Hypothalamus (tissue), 51 donors: ENCODE results near the gene DLG5.
A peak's percentile ranks its signal among the peaks of the same experiment; 100 is the strongest.
"Not testable (repeated sequence)": the region's sequence is repeated elsewhere in the genome, so short reads cannot be mapped to it uniquely, and the experiment has no call there.

ENCODE experiments used
- DNase-seq, 51 donors: peaks; one replicate each; lab custom pipeline; 2025; lab: John Stamatoyannopoulos, UW

Gene DLG5

DNA sequence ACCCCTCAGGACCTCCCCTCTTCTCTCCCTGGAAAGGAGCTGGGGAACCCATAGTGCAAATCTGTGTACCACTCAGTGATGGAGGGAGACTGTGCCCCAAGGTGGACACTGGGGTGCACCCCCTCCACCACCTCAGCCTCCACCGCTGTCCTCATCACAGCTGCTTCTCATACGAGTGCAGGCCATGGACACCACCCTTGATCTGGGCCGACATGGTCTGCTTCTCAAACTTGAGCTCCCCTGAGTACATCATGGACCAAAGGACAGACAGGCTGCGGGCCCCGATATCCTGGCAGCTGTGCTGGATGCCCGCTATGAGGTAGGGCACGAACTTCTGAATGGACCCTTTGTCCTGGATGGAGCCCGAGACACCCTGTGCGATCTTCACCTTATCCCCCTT lies 146.4 kb downstream of the DLG5 start:
- no peak for DNase-seq

GRCh38 chr10:77776487-77776886 lies 150.1 kb downstream of the DLG5 start:
- DNase-seq = no peak

DNA sequence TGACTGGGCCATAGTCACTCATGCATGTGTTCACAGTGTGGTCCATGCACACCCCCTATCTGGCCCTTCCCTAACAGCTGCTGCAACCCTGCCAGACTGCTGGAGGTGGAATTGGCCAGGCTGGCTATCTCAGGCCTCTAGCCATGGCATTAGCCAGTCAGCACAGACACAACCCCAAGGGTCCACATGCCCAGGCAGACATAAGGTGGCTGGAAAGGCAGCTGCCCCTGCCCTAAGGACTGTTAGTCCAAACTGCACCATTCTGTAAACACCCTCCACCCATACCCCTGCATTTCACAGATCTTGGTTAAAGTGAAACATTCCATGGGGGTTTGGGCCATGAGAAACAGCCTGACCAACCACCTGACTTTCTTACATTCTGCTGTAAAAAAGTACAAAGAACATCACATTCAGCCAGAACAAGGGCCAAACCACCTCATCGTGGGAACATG lies 151.6 kb downstream of the DLG5 start:
- DNase-seq = no peak

DNA sequence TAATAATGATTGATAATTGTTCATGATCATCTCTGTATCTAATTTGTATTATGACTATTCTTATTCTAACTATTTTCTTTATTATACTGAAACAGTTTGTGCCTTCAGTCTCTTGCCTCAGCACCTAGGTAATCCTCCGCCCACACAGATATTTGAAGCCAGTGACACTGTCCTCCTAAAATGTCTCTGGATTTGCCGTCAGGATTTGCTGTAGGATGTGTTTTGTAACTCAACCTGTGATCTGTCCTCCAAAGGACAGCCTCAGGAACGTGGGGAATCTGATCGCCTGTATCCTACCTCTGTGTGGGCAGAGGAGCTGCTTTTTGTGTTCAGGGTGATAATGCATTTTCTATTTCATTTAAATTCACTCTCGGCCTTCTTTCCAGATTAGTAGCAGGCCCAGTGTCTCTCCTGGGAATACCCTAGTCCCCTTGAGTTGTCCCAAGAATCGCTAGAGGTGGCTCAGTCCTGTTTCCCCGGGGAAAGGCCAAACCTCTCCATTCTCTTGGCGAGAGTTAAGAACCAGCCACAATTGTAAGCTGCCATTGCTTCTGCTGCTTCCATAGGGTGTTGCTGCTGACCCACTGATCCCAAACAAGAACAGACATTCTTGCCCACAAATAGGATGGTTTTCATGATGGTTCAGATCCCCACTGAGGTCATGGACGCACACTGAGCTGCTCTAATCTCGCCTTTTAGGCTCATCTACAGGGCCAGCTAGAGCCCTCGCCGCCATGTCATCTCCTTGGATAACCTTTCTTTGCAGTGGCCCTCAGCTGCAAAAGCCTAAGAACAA lies 152.7 kb downstream of the DLG5 start:
- DNase-seq = no peak

- not testable (repeated sequence) for DNase-seq
Measured at GRCh38 chr10:77772852-77773600, 153.5 kb downstream of the DLG5 start.

DNA sequence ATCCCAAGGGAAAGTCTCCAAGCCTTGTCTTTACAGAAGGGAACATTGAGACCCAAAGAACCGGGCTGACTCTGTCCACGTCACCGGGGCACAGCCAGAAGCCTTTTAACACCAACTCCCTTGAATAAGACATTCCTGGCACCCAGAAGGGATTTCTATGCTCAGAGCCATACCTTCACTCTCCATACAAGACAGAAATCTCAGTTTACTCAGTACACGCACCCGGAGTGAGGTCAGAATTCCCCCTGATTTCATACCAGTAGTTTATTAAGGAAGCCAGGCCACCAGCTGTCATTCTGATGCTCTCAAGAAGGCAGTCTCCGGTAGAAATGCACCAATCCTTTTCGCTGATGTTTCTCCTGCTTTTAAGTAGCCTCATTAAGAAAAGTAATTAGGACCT lies 154.7 kb downstream of the DLG5 start:
- no peak for DNase-seq

GRCh38 chr10:77771450-77771849 lies 155.1 kb downstream of the DLG5 start:
- DNase-seq = no peak

DNA sequence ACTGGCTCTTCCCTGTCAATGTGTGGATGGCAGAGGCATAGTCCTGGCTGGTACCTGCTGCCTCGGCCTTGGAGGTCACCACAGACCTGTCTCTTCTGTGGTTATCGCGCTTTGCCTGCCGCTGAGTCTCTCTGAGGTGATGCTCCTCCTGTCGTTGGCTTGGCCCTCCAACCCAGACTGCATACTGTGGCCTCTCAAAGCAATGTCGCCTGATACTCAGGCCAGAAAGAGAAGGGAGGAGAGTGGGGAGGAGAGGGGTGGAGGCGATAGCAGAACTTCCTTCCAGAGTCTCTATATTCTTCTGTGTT lies 155.7 kb downstream of the DLG5 start:
- no peak for DNase-seq

DNA sequence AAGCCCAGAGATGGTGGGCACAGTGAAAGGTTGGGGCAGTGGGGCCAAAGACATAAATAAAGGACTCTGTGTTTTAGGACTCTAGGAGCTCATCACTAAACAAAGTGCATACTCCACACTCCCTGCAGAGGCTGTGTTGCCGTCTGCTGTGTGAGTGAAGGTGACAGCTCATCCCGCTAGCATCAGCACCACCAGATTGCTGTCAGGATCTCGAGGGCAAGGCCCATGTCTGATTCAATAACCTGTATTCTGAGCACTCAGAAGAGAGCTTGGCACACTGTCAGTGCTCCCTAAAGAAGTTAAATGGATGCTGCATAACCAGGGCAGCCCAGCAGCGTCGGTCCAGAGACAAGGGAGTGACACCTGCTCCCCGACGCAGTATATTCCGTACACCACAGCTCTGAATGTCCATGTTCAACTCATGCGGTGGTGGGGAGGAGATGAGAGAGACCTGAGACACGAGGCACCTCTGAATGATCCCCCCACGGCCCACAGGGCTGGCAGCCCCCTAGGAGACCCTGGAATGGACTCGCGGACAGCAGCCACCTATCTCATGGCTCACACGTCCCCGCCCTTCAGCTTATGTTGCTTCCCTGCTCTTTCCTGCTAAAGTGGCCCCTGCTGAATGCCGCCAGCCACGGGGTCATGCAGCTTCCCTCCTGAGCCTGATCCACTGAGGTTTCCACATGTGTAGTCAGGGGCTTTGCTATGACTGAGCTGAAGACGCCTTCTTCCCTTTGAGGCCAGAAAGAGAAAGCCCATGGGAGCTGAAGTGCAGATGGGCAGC lies 156.3 kb downstream of the DLG5 start:
- no peak for DNase-seq

GRCh38 chr10:77768039-77768438 lies 158.5 kb downstream of the DLG5 start:
- DNase-seq = no peak

GRCh38 chr10:77763453-77764430 lies 162.8 kb downstream of the DLG5 start:
- peak in 2 of 51 donors; percentile 8 to 11 for DNase-seq

DNA sequence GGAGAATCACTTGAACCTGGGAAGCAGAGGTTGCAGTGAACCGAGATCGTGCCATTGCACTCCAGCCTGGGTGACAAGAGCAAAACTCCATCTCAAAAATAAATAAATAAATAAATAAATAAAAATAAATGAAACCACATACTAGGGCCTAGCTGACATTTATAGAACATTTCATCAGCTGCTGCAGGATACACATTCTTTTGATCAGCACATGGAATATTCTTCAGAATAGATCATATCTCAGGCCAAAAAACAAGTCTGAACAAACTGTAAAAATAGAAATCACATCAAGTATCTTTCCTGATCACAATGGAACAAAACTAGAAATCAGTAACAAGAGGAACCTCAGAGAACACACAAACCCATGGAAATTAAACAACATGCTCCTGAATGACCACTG lies 168.1 kb downstream of the DLG5 start:
- not testable (repeated sequence) for DNase-seq

DNA sequence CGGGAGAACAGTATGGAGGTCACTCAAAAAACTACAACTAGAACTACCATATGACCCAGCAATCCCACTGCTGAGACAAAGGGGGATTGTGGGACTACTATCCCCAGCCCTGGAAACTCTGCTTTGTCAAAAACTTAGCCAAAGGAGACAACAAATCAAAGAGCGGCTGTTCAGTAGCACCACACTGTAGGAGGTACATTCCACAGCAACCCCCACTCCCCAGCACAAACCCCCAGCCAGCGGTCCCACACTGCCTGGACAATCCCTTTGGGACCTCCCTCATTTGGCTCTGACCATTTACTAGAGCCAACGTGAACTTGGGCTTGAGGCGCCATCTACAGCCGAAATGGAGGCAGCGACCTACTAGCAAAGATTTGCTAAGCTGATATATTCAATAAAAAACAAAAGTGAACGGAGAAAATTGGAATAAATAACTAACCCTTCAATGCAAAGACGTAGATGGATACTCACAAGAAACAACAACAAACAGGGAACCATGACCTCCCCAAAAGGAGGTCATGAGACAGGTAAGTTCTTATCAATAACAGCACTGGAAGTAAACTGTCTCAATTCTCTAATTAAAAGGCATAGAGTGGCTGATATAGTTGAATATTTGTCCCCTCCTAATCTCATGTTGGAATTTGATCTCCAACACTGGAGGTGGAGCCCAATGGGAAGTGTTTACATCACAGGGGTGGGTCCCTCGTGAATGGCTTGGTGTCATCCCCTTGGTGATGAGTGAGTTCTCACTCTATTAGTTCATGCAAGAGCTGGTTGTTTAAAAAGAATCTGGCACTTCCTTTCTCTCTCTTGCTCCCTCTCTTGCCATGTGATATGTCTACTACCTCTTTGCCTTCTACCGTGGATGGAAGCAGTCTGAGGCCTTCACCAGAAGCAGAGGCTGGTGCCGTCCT lies 170.0 kb downstream of the DLG5 start:
- peak in 12 of 51 donors; percentile 2 to 42 (median 20) for DNase-seq

DNA sequence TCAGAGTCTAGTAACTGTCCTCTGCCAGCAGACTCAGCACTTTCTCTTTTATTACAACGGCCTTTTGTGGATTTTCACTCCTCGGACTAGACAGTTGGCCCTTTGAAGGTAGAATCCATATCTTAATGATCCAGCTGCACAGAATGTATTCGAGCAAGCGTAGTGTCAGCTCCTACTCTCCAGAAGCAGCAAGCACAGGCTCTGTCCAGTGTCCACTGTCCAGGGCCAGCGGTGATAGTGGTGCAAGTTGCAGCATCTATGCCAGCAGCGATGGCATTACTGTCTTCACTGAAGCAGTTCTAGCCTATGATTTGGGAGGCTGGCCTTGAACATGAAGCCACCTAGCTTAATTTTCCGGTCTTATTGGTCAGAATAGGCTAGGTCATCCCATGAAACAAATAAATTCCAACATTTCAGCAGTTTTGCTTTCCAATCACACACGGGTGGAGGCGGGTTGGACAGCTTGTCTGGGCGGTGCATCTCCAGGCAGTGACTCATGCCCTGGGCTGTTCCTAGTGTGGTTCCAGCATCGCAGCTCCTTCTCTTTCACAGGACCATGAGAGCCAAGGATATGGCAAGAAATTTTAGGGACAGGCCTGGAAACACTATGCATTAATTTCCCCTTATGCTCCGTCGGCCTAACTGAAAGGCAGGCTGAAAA lies 180.4 kb downstream of the DLG5 start:
- DNase-seq = peak in 1 of 51 donors; percentile 16

DNA sequence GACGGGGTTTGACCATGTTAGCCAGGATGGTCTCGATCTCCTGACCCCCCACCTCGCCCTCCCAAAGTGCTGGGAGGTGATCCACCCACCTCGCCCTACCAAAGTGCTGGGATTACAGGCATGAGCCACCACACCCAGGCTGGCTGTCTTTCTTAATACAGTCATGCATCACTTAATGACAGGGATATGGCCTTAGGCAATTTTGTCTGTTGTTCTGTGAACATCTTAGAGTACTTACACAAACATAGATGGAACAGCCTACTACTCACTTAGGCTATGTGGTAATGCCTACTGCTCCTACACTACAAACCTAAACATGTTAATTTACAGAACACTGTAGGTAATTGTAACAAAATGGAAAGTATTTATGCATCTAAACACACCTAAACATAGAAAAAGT lies 182.3 kb downstream of the DLG5 start:
- no peak for DNase-seq

DNA sequence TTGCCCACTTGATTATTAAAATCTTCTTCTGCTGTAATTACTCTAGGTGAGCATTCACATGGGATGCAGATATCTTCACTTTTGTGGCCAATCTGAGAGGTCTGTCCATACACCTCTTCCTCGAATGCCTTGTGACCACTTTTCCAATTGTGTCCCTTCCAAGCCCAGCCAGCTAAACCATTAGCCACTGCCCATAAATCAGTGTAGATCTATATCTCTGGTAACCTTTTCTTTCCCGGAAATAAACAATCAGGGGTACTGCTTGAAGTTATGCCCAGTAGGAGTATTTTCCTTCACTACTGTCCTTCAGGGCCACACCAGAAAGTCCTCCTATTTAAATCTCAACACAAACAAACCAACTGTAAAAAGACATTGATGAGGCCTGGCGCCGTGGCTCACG lies 184.4 kb downstream of the DLG5 start:
- DNase-seq = no peak

- DNase-seq = no peak
Measured at GRCh38 chr10:77741746-77742145, 184.8 kb downstream of the DLG5 start.
